KOPT-K1 (cell line): ENCODE results near the gene USPL1.

Source experiments
- H3K27ac ChIP-seq: fragments of 200-600 bp; sonication (generic); 2 replicates; pipeline ENCODE4 v1.5.1; 2016; ENCODE audit warnings: antibody characterized with exemption, mild to moderate bottlenecking, low read depth, low read length; ENCODE audit not compliant: poor library complexity, severe bottlenecking
- H3K36me3 ChIP-seq: fragments of 200-600 bp; sonication (generic); 2 replicates; pipeline ENCODE4 v1.5.1; 2017; ENCODE audit warnings: antibody characterized with exemption, mild to moderate bottlenecking, low read length, moderate library complexity; ENCODE audit not compliant: insufficient read depth
- H3K9me3 ChIP-seq: fragments of 200-600 bp; sonication (generic); 2 replicates; pipeline ENCODE4 v1.5.1; 2017; ENCODE audit warnings: antibody characterized with exemption, low read length, mild to moderate bottlenecking; ENCODE audit not compliant: insufficient read depth, poor library complexity, severe bottlenecking

Gene USPL1

DNA sequence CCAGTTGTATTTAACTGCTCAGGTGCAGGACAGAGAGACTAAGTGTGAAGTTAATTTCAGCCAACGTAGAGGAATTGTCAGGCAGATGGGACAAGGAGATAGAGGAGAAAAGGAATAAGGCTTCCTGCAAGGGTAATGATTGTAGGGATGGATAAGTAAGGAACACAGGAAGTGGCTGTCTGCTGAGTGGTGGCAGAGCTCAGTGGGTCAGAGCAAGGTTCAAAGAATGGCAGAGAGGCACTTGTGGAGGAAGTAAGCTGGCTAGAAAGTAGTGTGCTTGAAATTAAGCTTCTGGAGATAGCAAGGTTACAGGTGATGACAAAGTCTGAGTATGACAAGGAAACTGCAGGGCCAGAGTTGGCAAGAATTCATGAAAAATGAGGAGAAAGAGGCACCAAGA, 47.9 kb downstream of the USPL1 start:
- no peak overlapping the region for H3K27ac ChIP-seq

DNA sequence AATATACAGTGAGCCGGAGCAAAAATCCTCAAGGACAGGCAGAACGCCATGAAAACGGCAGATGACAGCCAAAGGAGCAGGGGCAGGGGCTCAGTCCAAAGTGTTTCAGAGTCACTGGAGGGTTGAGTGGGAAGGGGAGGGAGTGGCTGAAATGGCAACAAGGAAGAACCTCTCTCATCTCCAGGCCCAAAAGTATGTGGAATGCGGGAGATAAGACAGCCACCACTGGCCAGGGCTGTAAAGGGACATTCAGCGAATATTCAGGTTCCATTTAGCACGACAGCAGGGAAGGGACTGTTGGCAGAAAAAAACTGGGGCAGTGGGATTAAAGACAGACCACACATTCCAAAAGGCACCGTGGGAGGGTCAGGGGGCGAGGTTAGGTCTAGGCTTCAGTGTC, 48.4 kb downstream of the USPL1 start:
- Histone ChIP-seq H3K9me3 (no peaks in the 10 kb centered on the region), H3K36me3 (no peaks in the 10 kb centered on the region), H3K27ac (no peak overlapping the region)

More for the DNA sequence above, 47.9 kb downstream of the USPL1 start:
- H3K36me3 ChIP-seq = no peaks in the 10 kb centered on the region
- no peaks in the 10 kb centered on the region for H3K9me3 ChIP-seq

DNA sequence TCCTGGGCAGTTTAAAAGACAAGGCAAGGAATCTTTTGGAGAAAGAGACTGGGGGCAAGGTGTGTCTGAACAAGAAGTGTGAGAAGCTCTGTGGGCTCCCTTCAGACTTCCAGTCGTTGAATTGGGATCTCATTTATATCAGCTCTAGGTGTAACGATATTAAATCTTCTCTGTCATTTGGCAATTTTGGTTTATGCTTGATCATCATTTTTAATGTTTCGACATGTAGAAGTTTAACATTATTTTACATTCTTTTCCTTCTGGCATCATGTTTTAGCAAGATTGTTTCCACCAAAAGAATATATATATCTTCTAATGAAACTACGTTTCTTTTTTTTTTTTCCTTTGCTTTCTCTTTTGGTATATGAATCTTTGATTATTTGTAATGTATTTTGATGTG, 49.3 kb downstream of the USPL1 start:
- H3K9me3 ChIP-seq = no peaks in the 10 kb centered on the region
- no peaks in the 10 kb centered on the region for H3K36me3 ChIP-seq
- no peak overlapping the region for H3K27ac ChIP-seq

DNA sequence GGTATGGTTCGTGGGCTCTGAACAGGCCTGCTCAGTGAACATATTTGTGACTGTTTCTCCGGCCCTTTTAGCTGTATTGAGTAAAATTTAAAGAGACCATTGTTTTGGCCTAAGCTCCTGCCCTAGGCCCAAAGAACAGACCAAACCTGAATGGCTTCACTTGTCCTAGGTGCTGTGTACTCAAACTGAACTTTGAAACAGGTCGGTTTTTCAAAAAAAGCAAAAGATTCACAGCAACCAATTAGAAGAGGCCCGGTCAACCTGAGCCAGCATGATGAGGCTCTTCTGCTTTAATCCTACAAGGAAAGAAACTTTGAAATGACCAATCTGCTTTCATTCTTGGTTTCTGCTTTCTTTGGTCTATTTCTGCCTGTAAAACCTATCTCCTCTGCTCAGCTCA, 50.6 kb downstream of the USPL1 start:
- H3K27ac ChIP-seq = no peak overlapping the region

DNA sequence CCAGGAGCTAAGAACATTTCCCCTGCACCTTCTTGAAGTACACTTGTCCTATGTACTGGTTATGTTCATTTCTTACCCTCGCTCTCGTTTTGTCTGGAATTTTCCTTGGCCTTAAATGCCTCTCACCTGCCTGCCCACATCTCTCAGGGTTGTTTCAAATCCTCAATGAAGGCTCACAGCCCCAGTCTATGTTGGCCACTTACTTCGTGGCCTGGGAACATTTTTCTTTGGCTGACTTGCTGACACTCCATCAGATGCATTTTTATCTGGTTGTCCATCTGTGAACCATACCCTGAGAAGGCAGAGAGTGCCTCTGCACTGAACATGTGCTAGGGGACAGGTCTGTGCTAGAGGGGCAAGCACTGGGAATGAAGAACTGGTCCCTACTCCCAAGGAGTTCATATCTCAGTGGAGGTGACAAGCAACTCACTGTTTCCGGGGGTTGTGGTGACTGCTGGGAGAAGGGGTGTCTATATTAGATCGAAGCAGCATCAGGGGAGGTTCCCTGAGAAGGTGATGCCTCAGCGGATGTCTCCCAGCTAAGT, 53.6 kb downstream of the USPL1 start:
- Histone ChIP-seq H3K9me3 (no peaks in the 10 kb centered on the region), H3K36me3 (no peaks in the 10 kb centered on the region), H3K27ac (no peak overlapping the region)

More for the DNA sequence above, 50.6 kb downstream of the USPL1 start:
- no peaks in the 10 kb centered on the region for H3K36me3 ChIP-seq
- H3K9me3 ChIP-seq = no peaks in the 10 kb centered on the region

DNA sequence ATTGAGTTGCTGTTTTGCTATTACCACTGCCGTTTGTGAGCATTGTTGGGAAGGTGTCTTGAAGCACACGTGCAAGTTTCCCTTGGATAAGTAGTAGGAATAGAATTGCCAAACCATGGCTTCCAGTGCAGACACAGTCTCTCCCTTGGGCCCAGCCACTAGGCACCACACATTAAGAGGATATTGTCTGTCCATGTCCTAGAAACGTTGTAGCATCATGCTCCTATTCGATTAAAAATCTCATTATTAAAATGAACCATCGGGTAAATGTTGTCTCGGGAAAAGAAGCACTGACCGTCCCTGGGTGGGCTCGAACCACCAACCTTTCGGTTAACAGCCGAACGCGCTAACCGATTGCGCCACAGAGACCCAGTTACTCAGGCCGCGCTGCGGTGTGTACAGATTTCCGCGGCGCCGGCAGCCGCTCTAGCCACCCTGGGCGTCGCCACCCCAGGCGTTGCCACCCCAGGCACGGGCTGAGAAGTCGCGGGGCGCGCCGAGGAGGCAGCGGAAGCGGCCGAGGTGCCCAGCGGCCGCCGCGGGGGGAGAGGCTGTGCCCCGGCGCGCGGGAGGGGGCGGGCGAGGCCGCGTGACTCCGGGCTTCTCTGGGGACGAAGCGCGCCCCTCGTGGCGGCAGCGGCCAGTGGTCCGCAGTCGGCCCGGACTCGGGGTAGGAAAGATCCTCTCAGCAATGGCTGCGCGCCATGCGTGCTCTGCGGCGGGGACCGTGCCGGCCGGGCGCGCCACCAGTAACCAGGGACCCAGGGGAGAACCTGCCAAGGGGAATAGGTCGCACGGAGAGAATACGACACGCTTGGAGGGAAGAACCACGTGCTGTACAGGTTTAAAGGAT, 56.2 kb downstream of the USPL1 start:
- no peaks in the 10 kb centered on the region for H3K9me3 ChIP-seq
- peak overlapping the region; percentile 49 for H3K27ac ChIP-seq
- H3K36me3 ChIP-seq = no peaks in the 10 kb centered on the region

DNA sequence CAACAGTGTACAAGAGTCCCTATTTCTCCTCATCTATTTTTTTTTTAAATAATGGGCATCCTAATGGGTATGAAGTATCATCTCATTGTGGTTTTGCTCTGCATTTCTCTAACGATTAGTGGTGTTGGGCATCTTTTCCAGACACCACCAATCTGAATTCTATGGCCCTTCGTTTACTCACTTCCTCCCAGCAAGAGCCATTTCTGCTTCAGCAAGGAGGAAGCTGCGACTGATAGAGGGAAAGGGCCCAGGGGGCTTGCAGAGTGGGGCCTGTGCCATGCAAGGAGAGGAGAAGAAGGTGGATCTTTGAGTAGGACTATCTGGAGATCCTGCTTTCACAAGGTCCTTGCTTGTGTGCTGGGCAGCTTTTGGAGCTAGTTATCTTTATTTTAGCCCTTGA, 58.0 kb downstream of the USPL1 start:
- Histone ChIP-seq H3K9me3 (no peaks in the 10 kb centered on the region), H3K27ac (no peak overlapping the region), H3K36me3 (no peaks in the 10 kb centered on the region)

DNA sequence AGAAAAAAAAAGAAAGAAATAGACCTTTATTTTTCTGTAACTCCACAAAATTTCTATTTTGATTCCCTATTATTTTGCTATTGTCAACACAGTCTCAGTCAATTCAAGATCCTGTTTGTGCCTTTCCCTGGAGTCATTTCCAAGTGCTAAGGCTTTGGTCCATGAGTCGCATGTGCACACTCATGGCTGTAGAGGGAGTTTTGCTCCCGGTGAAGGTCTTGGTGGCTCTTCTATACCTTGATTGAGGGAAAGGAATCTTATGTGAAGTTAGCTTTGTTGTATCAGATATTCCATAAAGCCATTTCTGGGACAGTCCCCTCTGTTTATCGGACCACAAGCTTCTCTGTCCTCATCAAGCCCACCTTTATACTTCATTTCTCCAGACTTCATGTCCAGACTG, 59.0 kb downstream of the USPL1 start:
- H3K36me3 ChIP-seq = no peaks in the 10 kb centered on the region
- H3K27ac ChIP-seq = no peak overlapping the region
- H3K9me3 ChIP-seq = no peaks in the 10 kb centered on the region

DNA sequence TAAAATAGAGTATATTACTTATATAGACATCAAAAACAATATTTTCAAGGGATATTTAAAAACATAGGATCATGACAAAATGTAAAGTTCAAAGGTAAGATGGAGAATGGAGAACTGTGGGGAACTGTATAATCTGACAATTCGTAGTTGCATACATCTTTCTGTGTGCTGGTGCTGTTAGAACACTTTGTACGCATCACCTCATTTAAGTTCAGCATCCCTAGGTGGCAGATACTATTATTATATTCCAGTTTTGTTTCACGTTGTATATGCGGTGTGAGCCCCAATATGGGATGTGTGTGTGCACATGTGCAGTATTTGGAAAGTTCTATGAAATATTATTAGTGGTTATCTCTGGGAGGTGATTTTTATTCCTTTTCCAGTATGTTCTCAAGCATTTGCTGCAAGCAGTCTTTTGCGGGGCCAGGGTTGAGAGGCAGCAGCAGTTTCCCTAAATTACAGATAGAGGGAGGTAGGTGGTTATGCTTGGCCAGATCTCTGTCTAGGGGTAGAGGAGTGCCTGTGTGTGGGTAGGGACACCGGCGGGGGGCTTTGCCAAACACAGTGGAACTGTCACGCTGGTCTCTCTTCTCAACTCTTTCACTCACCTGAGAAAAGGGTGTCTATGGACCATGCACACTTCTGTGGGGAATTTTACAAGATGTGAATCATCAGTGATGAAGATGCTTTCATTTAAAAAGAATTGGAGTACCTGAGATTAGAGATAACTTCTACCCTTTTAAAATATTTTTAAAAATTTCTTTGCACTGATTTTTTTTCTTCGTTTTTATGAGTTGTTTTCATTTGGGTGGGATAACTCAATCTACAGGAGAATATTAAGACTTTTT, 62.0 kb downstream of the USPL1 start:
- no peak overlapping the region for H3K27ac ChIP-seq
- H3K9me3 ChIP-seq = no peaks in the 10 kb centered on the region
- H3K36me3 ChIP-seq = no peaks in the 10 kb centered on the region

DNA sequence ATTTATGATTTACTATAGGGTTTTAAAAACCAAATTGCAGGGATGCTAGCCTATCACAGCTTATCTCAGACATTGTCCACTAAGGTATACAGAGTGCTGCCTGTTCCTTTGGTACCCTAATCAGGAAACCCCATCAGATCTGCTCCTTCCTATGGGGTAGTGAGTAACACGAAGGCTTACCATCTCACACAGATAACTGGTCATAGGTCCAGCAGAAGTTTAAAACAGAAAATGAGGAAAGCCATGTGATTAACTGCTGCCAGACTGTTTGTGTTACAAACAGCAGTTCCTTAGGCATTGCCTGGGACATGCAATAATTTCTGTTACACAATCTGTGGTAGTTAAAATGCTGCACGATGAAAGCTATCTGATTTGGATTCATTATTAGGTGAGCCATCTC, 64.1 kb downstream of the USPL1 start:
- H3K27ac ChIP-seq = no peak overlapping the region
- H3K9me3 ChIP-seq = no peaks in the 10 kb centered on the region
- H3K36me3 ChIP-seq = no peaks in the 10 kb centered on the region

DNA sequence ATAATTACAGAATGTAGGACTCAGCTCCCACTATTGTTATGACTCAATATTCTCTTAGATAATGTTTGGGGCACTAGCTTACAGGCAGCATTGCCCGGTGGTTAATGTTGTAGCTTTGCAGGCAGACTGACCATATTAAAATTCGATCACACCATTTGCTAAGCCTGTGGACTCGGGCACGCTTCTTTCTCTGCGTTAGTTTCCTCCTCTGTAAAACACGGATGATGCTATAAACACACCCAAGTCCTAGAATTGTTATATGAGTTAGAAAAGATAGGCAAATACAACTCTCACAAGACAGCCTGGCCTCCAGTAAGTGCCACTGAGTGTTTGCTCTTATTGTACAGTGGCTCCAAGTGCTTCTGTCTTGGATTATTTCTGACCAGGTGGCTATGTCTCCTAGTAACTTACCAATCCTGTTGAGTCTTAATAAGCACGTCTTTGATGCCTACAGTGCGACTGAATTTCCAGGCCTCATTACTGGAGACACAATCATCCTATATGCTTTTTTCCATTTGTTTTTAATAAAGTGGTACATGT, 67.7 kb downstream of the USPL1 start:
- Histone ChIP-seq H3K9me3 (no peaks in the 10 kb centered on the region), H3K27ac (no peak overlapping the region), H3K36me3 (no peaks in the 10 kb centered on the region)

DNA sequence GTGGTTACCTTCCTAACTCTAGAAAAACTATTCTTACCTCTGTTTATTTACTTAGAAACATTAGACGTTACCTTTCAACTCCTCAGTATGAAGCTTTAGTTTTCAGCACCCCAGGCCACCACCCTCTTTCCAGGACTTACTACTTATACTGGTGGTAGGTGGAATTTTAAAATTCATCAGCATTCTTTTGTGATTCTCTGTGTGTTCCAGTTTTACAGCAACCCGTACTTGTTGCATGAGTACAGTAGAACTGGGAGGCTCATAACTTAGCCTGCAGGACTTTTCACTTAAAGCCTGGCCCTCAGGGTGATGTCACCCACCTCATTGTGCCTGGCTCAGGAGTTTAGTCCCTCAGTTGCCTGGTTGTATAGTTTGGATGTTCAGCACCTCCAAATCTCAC, 68.3 kb downstream of the USPL1 start:
- Histone ChIP-seq H3K36me3 (no peaks in the 10 kb centered on the region), H3K27ac (no peak overlapping the region), H3K9me3 (no peaks in the 10 kb centered on the region)

DNA sequence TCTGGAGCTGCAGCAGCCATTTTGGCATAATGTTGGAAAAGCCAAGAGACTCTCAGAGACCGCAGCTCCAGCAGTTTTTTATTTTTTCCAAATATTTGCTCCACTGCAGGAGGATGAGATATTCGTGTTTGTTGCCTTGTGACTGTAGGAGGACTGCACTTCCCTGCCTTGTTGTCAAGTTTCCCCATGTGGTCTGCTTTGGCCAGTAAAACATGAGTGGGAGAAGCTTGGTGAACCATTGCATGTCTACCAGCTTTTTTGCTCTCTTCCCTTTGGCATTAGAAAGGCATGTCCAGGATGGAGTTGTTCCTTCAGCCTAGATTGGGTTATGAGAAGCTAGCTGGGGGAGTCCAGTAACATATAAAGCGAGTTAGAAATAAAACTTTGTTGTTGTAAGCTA, 69.9 kb downstream of the USPL1 start:
- Histone ChIP-seq H3K36me3 (no peaks in the 10 kb centered on the region), H3K9me3 (no peaks in the 10 kb centered on the region), H3K27ac (no peak overlapping the region)

DNA sequence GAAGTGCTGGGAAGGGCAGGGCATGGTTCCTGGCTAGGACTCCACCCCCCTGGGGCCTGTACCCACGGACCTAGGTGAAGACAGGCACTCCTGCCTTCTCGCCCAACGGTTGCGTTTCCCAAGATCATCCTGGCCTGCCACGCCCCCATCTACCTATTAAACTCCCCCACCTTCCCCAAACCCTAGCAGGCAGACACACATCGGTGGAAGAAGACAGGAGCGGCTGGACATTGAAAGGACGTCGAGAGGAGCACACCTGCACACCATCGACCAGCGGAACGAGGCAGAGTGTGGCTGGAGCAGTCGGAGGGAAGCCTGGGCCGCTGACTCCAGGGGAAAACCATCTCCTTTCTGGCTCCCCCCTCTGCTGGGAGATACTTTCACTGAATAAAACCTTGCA, 72.0 kb downstream of the USPL1 start:
- H3K36me3 ChIP-seq = no peaks in the 10 kb centered on the region
- H3K9me3 ChIP-seq = no peaks in the 10 kb centered on the region
- peak overlapping the region; percentile 46 for H3K27ac ChIP-seq
